Sigmoid colon (tissue), 7 donors: Measurements from ENCODE around the gene FLNA. TPM values are rescaled to one million over a fixed set of nuclear protein-coding genes. Genes with fewer than 3 reads are reported as not detected.

Experiments used
- DNase-seq: peaks from one replicate; pipeline ENCODE4 v3.0.0-alpha.2; 2019
- H3K27ac ChIP-seq, 4 donors: fragments of 200-600 bp; sonication (generic); one replicate each; pipeline ENCODE4 v1.5.1; 2016 to 2019; ENCODE audit warnings: mild to moderate bottlenecking in 1 of 4
- H3K27me3 ChIP-seq, 3 donors: fragments of 200-600 bp; sonication (generic); one replicate each; pipeline ENCODE4 v1.5.1; 2019; ENCODE audit warnings: mild to moderate bottlenecking in 1 of 3
- H3K36me3 ChIP-seq, 4 donors: fragments of 200-600 bp; sonication (generic); one replicate each; pipeline ENCODE4 v1.5.1; 2016 to 2019
- H3K4me1 ChIP-seq, 4 donors: fragments of 200-600 bp; sonication (generic); one replicate each; pipeline ENCODE4 v1.5.1; 2017 to 2019
- H3K4me3 ChIP-seq, 4 donors: fragments of 200-600 bp; sonication (generic); one replicate each; pipeline ENCODE4 v1.5.1; 2017 to 2019; ENCODE audit warnings: mild to moderate bottlenecking in 2 of 4, moderate library complexity in 1 of 4
- H3K9me3 ChIP-seq, 4 donors: fragments of 200-600 bp in 3 of 4; sonication (generic) in 3 of 4; one replicate each; pipeline versions ENCODE4 v1.5.1 to v1.6.1; 2013 to 2019
- CTCF ChIP-seq, 4 experiments: fragments of 450-650 bp in 3 of 4; fragments of 200-600 bp in 1 of 4; IDR thresholded peaks; one replicate each; pipeline ENCODE4 v1.5.1; 2016 to 2019; ENCODE audit warnings: antibody characterized with exemption in 4 of 4, mild to moderate bottlenecking in 3 of 4, moderate library complexity in 2 of 4
- EP300 ChIP-seq, 4 donors: sonication (generic); formaldehyde crosslinking; IDR thresholded peaks; one replicate each; pipeline ENCODE4 v1.6.1; 2017; ENCODE audit warnings: antibody characterized with exemption in 4 of 4
- POLR2A ChIP-seq, 2 donors: fragments of 450-650 bp; IDR thresholded peaks; one replicate each; pipeline ENCODE4 v1.6.1; 2016; ENCODE audit warnings: antibody characterized with exemption in 2 of 2, mild to moderate bottlenecking in 2 of 2, moderate library complexity in 2 of 2
- POLR2AphosphoS5 ChIP-seq, 4 donors: sonication (generic); formaldehyde crosslinking; IDR thresholded peaks; one replicate each; pipeline ENCODE4 v1.6.1; 2017; ENCODE audit warnings: antibody characterized with exemption in 4 of 4
- WGBS, 2 donors: extraction: QIAGEN DNeasy Blood & Tissue Kit; methylation state at CpG; one replicate each; pipeline ENCODE4 v1.1.7; 2013; 5-methylcytosine and 5-hydroxymethylcytosine counted together
- intact Hi-C: fragments of 100-400 bp; cut with DNase I; formaldehyde crosslinking; loops from one replicate; pipeline ENCODE4 v1.15.1; 2023
- polyA plus RNA-seq, 3 donors: library from polyadenylated mRNA; stranded (reverse); fragments of 200-250 nt; gene quantifications; one replicate each; pipeline ENCODE4 v1.2.3, GENCODE V29; 2013
- total RNA-seq, 4 donors: library from RNA; depleted of rRNA; stranded (reverse); fragments of >200 nt; gene quantifications; one replicate each; pipeline ENCODE4 v1.1.0, GENCODE V29; 2016
- donor health status: healthy with polysubstance abuse.
- donor health status: Bipolar disorder and iron deficiency.
- donor health status: healthy.

Gene FLNA
- total and polyA plus RNA-seq, 7 donors, result 27.0 to 9,435 (median 2,494) TPM

DNA sequence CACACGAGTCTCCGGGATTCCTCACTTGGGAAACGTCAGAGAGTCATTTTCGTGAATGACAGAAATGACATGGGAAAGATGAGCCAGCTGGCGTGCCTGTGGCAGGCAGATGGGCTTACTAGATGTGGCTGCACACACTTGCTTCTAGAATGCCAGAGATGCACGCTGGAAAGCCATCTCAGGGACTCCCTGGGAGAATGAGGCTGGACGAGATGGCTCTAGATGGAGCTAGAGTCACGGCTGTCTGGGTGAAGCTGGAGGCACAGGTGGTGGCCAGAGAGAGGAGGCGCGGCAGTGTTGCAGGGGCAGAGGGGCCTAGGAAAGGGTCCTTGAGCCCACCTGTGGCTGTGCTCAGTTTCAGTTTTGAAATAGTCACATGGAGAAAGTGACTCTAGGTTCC lies 52.8 kb downstream of the FLNA start:
- 28 to 63% methylated on average over 10 of the region's 10 CpGs for WGBS, 2 donors
- intact Hi-C loops, result no loop called here
- H3K27me3 ChIP-seq, result no peaks in the 10 kb centered on the region
- no peaks in the 10 kb centered on the region for H3K9me3 ChIP-seq
- no peaks in the 10 kb centered on the region for H3K36me3 ChIP-seq
- TF ChIP-seq POLR2A (IDR thresholded peaks at IDR 0.05) (no peak), EP300 (IDR thresholded peaks at IDR 0.05) (no peak), CTCF (IDR thresholded peaks at IDR 0.05) (no peak)
- H3K27ac ChIP-seq, result no peak overlapping the region
- H3K4me1 ChIP-seq, result peaks cover 0 to 14% (median 1%) of the 10 kb centered on the region in 4 donors
- H3K4me3 ChIP-seq, result no peak overlapping the region
- DNase-seq, result no peak

DNA sequence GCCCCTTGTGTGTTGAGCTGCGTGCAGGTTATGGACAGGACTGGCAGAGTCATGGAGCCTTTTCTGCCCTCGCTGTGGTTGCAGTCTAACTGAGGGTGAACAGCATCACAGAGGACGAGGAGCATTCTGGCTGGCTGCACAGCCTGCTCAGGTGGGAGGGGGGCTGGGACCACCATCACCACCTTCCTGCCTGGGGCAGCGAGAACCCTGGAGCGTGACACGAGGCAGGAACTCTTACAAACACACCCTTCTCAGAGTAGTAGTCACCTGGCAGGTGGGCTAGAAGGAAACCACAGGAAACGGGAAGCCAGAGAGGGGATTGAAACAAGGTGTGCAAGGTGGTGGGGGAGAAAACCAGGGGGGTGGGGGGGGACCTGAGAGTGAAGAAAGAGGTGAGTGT lies 53.3 kb downstream of the FLNA start:
- intact Hi-C loops, result no loop called here
- no peaks in the 10 kb centered on the region for H3K9me3 ChIP-seq
- H3K27ac ChIP-seq, result no peak overlapping the region
- no peak overlapping the region for H3K4me3 ChIP-seq
- WGBS, 2 donors, result 64 to 72% methylated on average over 7 of the region's 7 CpGs
- no peak for DNase-seq
- no peaks in the 10 kb centered on the region for H3K36me3 ChIP-seq
- peaks cover 0 to 14% (median under 1%) of the 10 kb centered on the region in 4 donors for H3K4me1 ChIP-seq
- H3K27me3 ChIP-seq, result no peaks in the 10 kb centered on the region
- TF ChIP-seq POLR2AphosphoS5 (IDR thresholded peaks at IDR 0.05) (no peak), CTCF (IDR thresholded peaks at IDR 0.05) (no peak), POLR2A (IDR thresholded peaks at IDR 0.05) (no peak), EP300 (IDR thresholded peaks at IDR 0.05) (no peak)

GRCh38 chrX:154320406-154320805 lies 54.0 kb downstream of the FLNA start:
- H3K27me3 ChIP-seq, result no peaks in the 10 kb centered on the region
- H3K4me1 ChIP-seq, result peaks cover 0 to 6% (median 0%) of the 10 kb centered on the region in 4 donors
- WGBS, 2 donors, result 85 to 92% methylated on average over 11 of the region's 11 CpGs
- no peaks in the 10 kb centered on the region for H3K9me3 ChIP-seq
- H3K36me3 ChIP-seq, result no peaks in the 10 kb centered on the region
- intact Hi-C loops, result no loop called here
- H3K4me3 ChIP-seq, result no peak overlapping the region
- H3K27ac ChIP-seq, result no peak overlapping the region
- no peak for TF ChIP-seq POLR2A (IDR thresholded peaks at IDR 0.05)
- TF ChIP-seq EP300 (IDR thresholded peaks at IDR 0.05), result no peak
- no peak for TF ChIP-seq CTCF (IDR thresholded peaks at IDR 0.05)
- TF ChIP-seq POLR2AphosphoS5 (IDR thresholded peaks at IDR 0.05), result no peak
- no peak for DNase-seq

GRCh38 chrX:154317391-154317995 lies 56.9 kb downstream of the FLNA start:
- 12 to 26% methylated on average over 7 of the region's 7 CpGs for WGBS, 2 donors
- H3K36me3 ChIP-seq, result no peaks in the 10 kb centered on the region
- H3K27ac ChIP-seq, result no peak overlapping the region
- H3K4me3 ChIP-seq, result no peak overlapping the region
- no peak for TF ChIP-seq POLR2AphosphoS5 (IDR thresholded peaks at IDR 0.05)
- peak; percentile 18 to 57 (median 40) for TF ChIP-seq CTCF (IDR thresholded peaks at IDR 0.05)
- intact Hi-C loops, result no loop called here
- no peaks in the 10 kb centered on the region for H3K9me3 ChIP-seq
- peaks cover 0 to 2% (median 0%) of the 10 kb centered on the region in 3 donors for H3K27me3 ChIP-seq
- no peaks in the 10 kb centered on the region for H3K4me1 ChIP-seq
- no peak for DNase-seq

- Histone ChIP-seq H3K27ac (no peak overlapping the region), H3K4me1 (no peaks in the 10 kb centered on the region), H3K9me3 (no peaks in the 10 kb centered on the region), H3K27me3 (peaks cover 0 to 2% (median 0%) of the 10 kb centered on the region in 3 donors), H3K36me3 (no peaks in the 10 kb centered on the region), H3K4me3 (no peak overlapping the region)
- 88 to 96% methylated on average over 3 of the region's 3 CpGs for WGBS, 2 donors
- no peak for TF ChIP-seq EP300 (IDR thresholded peaks at IDR 0.05)
- intact Hi-C loops, result no loop called here
- DNase-seq, result no peak
Observed at GRCh38 chrX:154315416-154315815, 59.0 kb downstream of the FLNA start.
